ENCODE data around the gene CORO1A.

DNA sequence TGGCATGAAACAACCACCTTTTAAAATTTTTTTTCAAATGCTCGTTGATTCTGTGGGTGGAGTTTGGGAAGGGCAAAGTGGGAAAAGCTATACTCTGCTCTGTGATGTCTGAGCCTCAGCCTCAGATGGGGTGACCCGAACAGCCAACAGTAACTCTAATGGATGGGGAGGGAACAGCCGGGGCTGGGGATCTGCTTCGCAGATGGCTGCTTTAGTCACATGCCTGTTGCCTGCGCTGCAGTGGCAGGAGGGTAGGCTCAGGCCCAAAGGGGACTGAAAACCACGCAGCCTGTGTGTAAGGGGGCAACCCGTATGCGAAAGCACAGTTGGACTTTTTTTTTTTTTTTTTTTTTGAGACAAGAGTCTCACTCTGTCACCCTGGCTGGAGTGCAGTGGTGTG, 45.5 kb upstream of the CORO1A start:
- TF ChIP-seq, protein P1, sequence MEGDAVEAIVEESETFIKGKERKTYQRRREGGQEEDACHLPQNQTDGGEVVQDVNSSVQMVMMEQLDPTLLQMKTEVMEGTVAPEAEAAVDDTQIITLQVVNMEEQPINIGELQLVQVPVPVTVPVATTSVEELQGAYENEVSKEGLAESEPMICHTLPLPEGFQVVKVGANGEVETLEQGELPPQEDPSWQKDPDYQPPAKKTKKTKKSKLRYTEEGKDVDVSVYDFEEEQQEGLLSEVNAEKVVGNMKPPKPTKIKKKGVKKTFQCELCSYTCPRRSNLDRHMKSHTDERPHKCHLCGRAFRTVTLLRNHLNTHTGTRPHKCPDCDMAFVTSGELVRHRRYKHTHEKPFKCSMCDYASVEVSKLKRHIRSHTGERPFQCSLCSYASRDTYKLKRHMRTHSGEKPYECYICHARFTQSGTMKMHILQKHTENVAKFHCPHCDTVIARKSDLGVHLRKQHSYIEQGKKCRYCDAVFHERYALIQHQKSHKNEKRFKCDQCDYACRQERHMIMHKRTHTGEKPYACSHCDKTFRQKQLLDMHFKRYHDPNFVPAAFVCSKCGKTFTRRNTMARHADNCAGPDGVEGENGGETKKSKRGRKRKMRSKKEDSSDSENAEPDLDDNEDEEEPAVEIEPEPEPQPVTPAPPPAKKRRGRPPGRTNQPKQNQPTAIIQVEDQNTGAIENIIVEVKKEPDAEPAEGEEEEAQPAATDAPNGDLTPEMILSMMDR (conservative IDR thresholded peaks at IDR 0.05; ENCODE audit: low read length): no peak
- no peak for TF ChIP-seq EZH2phosphoT487 (IDR thresholded peaks at IDR 0.05; ENCODE audit: borderline replicate concordance, low read depth, low read length)

Data from OCI-LY7 (cell line).